ENCODE measurements around the gene ERVK3-1. TPM values are rescaled to one million over a fixed set of nuclear protein-coding genes. Genes with fewer than 3 reads are reported as not detected.
A peak's percentile ranks its signal among the peaks of the same experiment; 100 is the strongest.
"Not testable (repeated sequence)": the region's sequence is repeated elsewhere in the genome, so short reads cannot be mapped to it uniquely, and the experiment has no call there.

ERVK3-1 gene
- total RNA-seq, result 10 to 100 TPM; 58.4 to 89.0 TPM

GRCh38 chr19:58305065-58305931 is at the start of gene ERVK3-1:
Gene ERVK3-1 (plus strand): TSS chr19:58305377. CDS start chr19:58312169, 6,792 bp downstream.
- Mint-ChIP-seq H3K4me3 (peak within 1 kb of the TSS; percentile 99), H3K9me3 (no peaks in the 10 kb centered on the region), H3K4me1 (ENCODE audit: low read depth in 2 of 2) (peaks cover 29 to 46% of the 10 kb centered on the region in 2 donors), H3K36me3 (peaks cover 52% of the 10 kb centered on the region), H3K27ac (peak within 1 kb of the TSS; percentile 97 to 98), H3K27me3 (no peaks in the 10 kb centered on the region)
- ATAC-seq (peak; percentile 99 to 100), DNase-seq (ENCODE audit: low spot score) (peak; percentile 98)

GRCh38 chr19:58258259-58258658 is 46.9 kb upstream of the ERVK3-1 start:
- not testable (repeated sequence) for H3K4me3 Mint-ChIP-seq; H3K27me3 Mint-ChIP-seq; ATAC-seq; DNase-seq (ENCODE audit: low spot score); H3K27ac Mint-ChIP-seq; H3K4me1 Mint-ChIP-seq (ENCODE audit: low read depth in 2 of 2)
- peaks cover 29% of the 10 kb centered on the region for H3K9me3 Mint-ChIP-seq
- peaks cover 87% of the 10 kb centered on the region for H3K36me3 Mint-ChIP-seq

- H3K9me3 Mint-ChIP-seq, result peaks cover 19% of the 10 kb centered on the region
- H3K4me3 Mint-ChIP-seq, result no peak overlapping the region
- DNase-seq (ENCODE audit: low spot score) (no peak), ATAC-seq (no peak)
- H3K36me3 Mint-ChIP-seq, result peaks cover 69% of the 10 kb centered on the region
- peaks cover 0 to 6% of the 10 kb centered on the region in 2 donors for H3K4me1 Mint-ChIP-seq (ENCODE audit: low read depth in 2 of 2)
- no peak overlapping the region for H3K27ac Mint-ChIP-seq
- H3K27me3 Mint-ChIP-seq, result no peaks in the 10 kb centered on the region
Observed at GRCh38 chr19:58261600-58261967, 43.6 kb upstream of the ERVK3-1 start.

- Mint-ChIP-seq H3K36me3 (peaks cover 65% of the 10 kb centered on the region), H3K9me3 (peaks cover 18% of the 10 kb centered on the region), H3K27me3 (no peaks in the 10 kb centered on the region), H3K4me1 (ENCODE audit: low read depth in 2 of 2) (peaks cover 0 to 6% of the 10 kb centered on the region in 2 donors), H3K27ac (no peak overlapping the region), H3K4me3 (no peak overlapping the region)
- ATAC-seq (no peak), DNase-seq (ENCODE audit: low spot score) (no peak)
Observed at GRCh38 chr19:58261968-58262921, 42.9 kb upstream of the ERVK3-1 start.

GRCh38 chr19:58262922-58263296 is 42.3 kb upstream of the ERVK3-1 start:
- Mint-ChIP-seq H3K27me3 (no peaks in the 10 kb centered on the region), H3K4me1 (ENCODE audit: low read depth in 2 of 2) (peaks cover 0 to 2% of the 10 kb centered on the region in 2 donors), H3K4me3 (no peak overlapping the region), H3K27ac (no peak overlapping the region), H3K36me3 (peaks cover 58% of the 10 kb centered on the region), H3K9me3 (peaks cover 11% of the 10 kb centered on the region)
- ATAC-seq (no peak), DNase-seq (ENCODE audit: low spot score) (no peak)

- peaks cover 50% of the 10 kb centered on the region for H3K36me3 Mint-ChIP-seq
- H3K4me3 Mint-ChIP-seq, result no peak overlapping the region
- H3K4me1 Mint-ChIP-seq (ENCODE audit: low read depth in 2 of 2), result no peaks in the 10 kb centered on the region
- ATAC-seq (no peak), DNase-seq (ENCODE audit: low spot score) (no peak)
- no peaks in the 10 kb centered on the region for H3K27me3 Mint-ChIP-seq
- H3K27ac Mint-ChIP-seq, result no peak overlapping the region
- no peaks in the 10 kb centered on the region for H3K9me3 Mint-ChIP-seq
Observed at GRCh38 chr19:58265100-58265499, 40.1 kb upstream of the ERVK3-1 start.

- no peaks in the 10 kb centered on the region for H3K4me1 Mint-ChIP-seq (ENCODE audit: low read depth in 2 of 2)
- H3K9me3 Mint-ChIP-seq, result no peaks in the 10 kb centered on the region
- ATAC-seq (no peak), DNase-seq (ENCODE audit: low spot score) (no peak)
- H3K36me3 Mint-ChIP-seq, result peaks cover 38% of the 10 kb centered on the region
- H3K27me3 Mint-ChIP-seq, result no peaks in the 10 kb centered on the region
- H3K4me3 Mint-ChIP-seq, result no peak overlapping the region
- no peak overlapping the region for H3K27ac Mint-ChIP-seq
Observed at GRCh38 chr19:58268344-58268743, 36.8 kb upstream of the ERVK3-1 start.

- Mint-ChIP-seq H3K4me3 (no peak overlapping the region), H3K4me1 (ENCODE audit: low read depth in 2 of 2) (peaks cover 10 to 22% of the 10 kb centered on the region in 2 donors), H3K27ac (no peak overlapping the region)
Observed at GRCh38 chr19:58274771-58275201, 30.4 kb upstream of the ERVK3-1 start.

GRCh38 chr19:58275564-58275963 is 29.6 kb upstream of the ERVK3-1 start:
- H3K9me3 Mint-ChIP-seq, result no peaks in the 10 kb centered on the region
- H3K27me3 Mint-ChIP-seq, result no peaks in the 10 kb centered on the region
- H3K27ac Mint-ChIP-seq, result no peak overlapping the region
- H3K4me1 Mint-ChIP-seq (ENCODE audit: low read depth in 2 of 2), result peaks cover 17 to 30% of the 10 kb centered on the region in 2 donors
- peaks cover 45% of the 10 kb centered on the region for H3K36me3 Mint-ChIP-seq
- ATAC-seq (no peak), DNase-seq (ENCODE audit: low spot score) (no peak)
- no peak overlapping the region for H3K4me3 Mint-ChIP-seq

More at GRCh38 chr19:58274771-58275201, 30.4 kb upstream of the ERVK3-1 start:
- H3K9me3 Mint-ChIP-seq, result no peaks in the 10 kb centered on the region
- no peak for ATAC-seq
- peaks cover 46% of the 10 kb centered on the region for H3K36me3 Mint-ChIP-seq
- DNase-seq (ENCODE audit: low spot score), result no peak
- H3K27me3 Mint-ChIP-seq, result no peaks in the 10 kb centered on the region

GRCh38 chr19:58277197-58277596 is 28.0 kb upstream of the ERVK3-1 start:
- Mint-ChIP-seq H3K9me3 (no peaks in the 10 kb centered on the region), H3K36me3 (peaks cover 38% of the 10 kb centered on the region), H3K4me1 (ENCODE audit: low read depth in 2 of 2) (peaks cover 25 to 39% of the 10 kb centered on the region in 2 donors), H3K4me3 (peak overlapping the region; percentile 61), H3K27ac (no peak overlapping the region), H3K27me3 (no peaks in the 10 kb centered on the region)
- ATAC-seq (no peak), DNase-seq (ENCODE audit: low spot score) (no peak)

GRCh38 chr19:58277748-58278540 is 27.2 kb upstream of the ERVK3-1 start:
- no peaks in the 10 kb centered on the region for H3K27me3 Mint-ChIP-seq
- peak overlapping the region; percentile 96 for H3K27ac Mint-ChIP-seq
- peaks cover 25 to 39% of the 10 kb centered on the region in 2 donors for H3K4me1 Mint-ChIP-seq (ENCODE audit: low read depth in 2 of 2)
- DNase-seq (ENCODE audit: low spot score) (no peak), ATAC-seq (no peak)
- H3K36me3 Mint-ChIP-seq, result peaks cover 38% of the 10 kb centered on the region
- no peaks in the 10 kb centered on the region for H3K9me3 Mint-ChIP-seq
- H3K4me3 Mint-ChIP-seq, result peak overlapping the region; percentile 95

GRCh38 chr19:58278541-58279041 is 26.6 kb upstream of the ERVK3-1 start, which contains the start of gene ZNF8:
Gene ZNF8 (plus strand): TSS chr19:58278955. CDS start chr19:58279082, 127 bp downstream.
- Mint-ChIP-seq H3K27ac (peak within 1 kb of the TSS; percentile 96), H3K36me3 (peaks cover 38% of the 10 kb centered on the region), H3K4me1 (ENCODE audit: low read depth in 2 of 2) (peaks cover 25 to 39% of the 10 kb centered on the region in 2 donors), H3K4me3 (peak within 1 kb of the TSS; percentile 95), H3K9me3 (no peaks in the 10 kb centered on the region), H3K27me3 (no peaks in the 10 kb centered on the region)
- DNase-seq (ENCODE audit: low spot score), result peak; percentile 98
- peak; percentile 99 for ATAC-seq

Measured in natural killer cell treated with Interleukin-12 subunit alpha and Interleukin-12 subunit beta and Interleukin-15 and Interleukin-18, amount 100 ng/mL, for 72 hours (primary cell).